ENCODE results near the gene ENDOD1. TPM values are rescaled to one million over a fixed set of nuclear protein-coding genes. Genes with fewer than 3 reads are reported as not detected.

Gene ENDOD1
- total RNA-seq, 4 donors from 2014 or later, result 27.8 to 44.8 (median 35.9) TPM

DNA sequence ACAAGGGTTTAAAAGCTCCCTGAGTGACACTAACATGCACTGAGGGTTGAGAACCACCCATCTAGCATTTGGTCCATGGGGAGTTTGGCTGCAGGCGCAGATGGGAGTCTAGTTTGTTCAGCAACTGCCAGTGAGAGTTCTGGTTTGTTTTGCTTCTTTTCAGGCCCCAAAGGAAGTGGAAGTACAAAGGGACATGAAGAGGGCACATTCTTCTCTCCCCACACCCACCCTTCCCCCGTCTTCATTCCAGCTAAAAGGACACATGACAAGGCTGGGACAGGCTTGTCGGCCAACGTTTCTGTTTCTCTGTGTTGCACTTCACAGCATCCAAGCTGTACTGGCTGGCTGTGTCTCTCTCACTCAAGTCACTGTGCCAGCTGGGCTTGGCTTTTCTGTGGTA lies 8.2 kb upstream of the ENDOD1 start:
- 45 to 74% methylated on average over 4 of the region's 4 CpGs for WGBS, 2 donors
- TF ChIP-seq, protein P1, sequence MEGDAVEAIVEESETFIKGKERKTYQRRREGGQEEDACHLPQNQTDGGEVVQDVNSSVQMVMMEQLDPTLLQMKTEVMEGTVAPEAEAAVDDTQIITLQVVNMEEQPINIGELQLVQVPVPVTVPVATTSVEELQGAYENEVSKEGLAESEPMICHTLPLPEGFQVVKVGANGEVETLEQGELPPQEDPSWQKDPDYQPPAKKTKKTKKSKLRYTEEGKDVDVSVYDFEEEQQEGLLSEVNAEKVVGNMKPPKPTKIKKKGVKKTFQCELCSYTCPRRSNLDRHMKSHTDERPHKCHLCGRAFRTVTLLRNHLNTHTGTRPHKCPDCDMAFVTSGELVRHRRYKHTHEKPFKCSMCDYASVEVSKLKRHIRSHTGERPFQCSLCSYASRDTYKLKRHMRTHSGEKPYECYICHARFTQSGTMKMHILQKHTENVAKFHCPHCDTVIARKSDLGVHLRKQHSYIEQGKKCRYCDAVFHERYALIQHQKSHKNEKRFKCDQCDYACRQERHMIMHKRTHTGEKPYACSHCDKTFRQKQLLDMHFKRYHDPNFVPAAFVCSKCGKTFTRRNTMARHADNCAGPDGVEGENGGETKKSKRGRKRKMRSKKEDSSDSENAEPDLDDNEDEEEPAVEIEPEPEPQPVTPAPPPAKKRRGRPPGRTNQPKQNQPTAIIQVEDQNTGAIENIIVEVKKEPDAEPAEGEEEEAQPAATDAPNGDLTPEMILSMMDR (IDR thresholded peaks at IDR 0.05), result no peak
- TF ChIP-seq POLR2A (IDR thresholded peaks at IDR 0.05), result no peak
- Histone ChIP-seq H3K4me1 (peaks cover 3 to 6% (median 4%) of the 10 kb centered on the region in 3 donors), H3K4me3 (no peak overlapping the region), H3K36me3 (no peaks in the 10 kb centered on the region), H3K27ac (peak overlapping the region in 2 of 4 donors; percentile 42 to 54), H3K27me3 (no peaks in the 10 kb centered on the region), H3K9me3 (no peaks in the 10 kb centered on the region)
- DNase-seq, result no peak
- intact Hi-C loops (cut with DNase I), result no loop called here

GRCh38 chr11:95082576-95083001 lies 7.1 kb upstream of the ENDOD1 start:
- intact Hi-C loops (cut with DNase I), result no loop called here
- 90 to 100% methylated on average over 2 of the region's 2 CpGs for WGBS, 2 donors
- DNase-seq, result no peak
- Histone ChIP-seq H3K27ac (peak overlapping the region in 2 of 4 donors; percentile 15 to 54), H3K4me3 (no peak overlapping the region), H3K27me3 (no peaks in the 10 kb centered on the region), H3K9me3 (no peaks in the 10 kb centered on the region), H3K36me3 (no peaks in the 10 kb centered on the region), H3K4me1 (no peaks in the 10 kb centered on the region)
- no peak for TF ChIP-seq POLR2A (IDR thresholded peaks at IDR 0.05)
- TF ChIP-seq, protein P1 (IDR thresholded peaks at IDR 0.05), result no peak

DNA sequence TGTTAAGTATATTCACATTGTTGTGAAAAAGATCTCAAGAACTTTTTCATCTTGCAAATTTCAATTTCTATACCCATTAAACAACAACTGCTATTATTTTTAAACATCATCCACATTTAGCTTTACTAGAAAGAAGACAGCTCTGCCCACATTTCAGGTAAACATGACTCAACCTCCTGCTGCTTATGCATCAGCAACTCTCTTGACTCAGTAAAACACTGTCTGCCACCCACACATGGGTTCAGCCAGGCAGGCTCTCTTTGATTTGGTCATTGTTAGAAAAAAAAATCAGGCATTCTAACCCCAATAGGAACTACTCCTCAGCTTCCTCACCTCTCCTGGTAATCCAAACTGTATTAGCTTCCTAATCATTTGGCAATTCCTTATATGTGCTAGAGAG lies 5.1 kb upstream of the ENDOD1 start:
- intact Hi-C loops (cut with DNase I), result no loop called here

GRCh38 chr11:95085117-95085816 lies 4.4 kb upstream of the ENDOD1 start:
- Histone ChIP-seq H3K4me3 (no peak overlapping the region), H3K27me3 (no peaks in the 10 kb centered on the region), H3K36me3 (no peaks in the 10 kb centered on the region), H3K27ac (no peak overlapping the region), H3K4me1 (peaks cover 3 to 10% (median 8%) of the 10 kb centered on the region in 3 donors), H3K9me3 (no peaks in the 10 kb centered on the region)
- no peak for DNase-seq
- 81 to 90% methylated on average over 3 of the region's 3 CpGs for WGBS, 2 donors
- no peak for TF ChIP-seq POLR2A (IDR thresholded peaks at IDR 0.05)
- intact Hi-C loops (cut with DNase I), result no loop called here

More for the DNA sequence above, 5.1 kb upstream of the ENDOD1 start:
- Histone ChIP-seq H3K4me3 (no peak overlapping the region), H3K27me3 (no peaks in the 10 kb centered on the region), H3K27ac (no peak overlapping the region), H3K9me3 (no peaks in the 10 kb centered on the region), H3K4me1 (peaks cover 3 to 9% (median 8%) of the 10 kb centered on the region in 3 donors), H3K36me3 (no peaks in the 10 kb centered on the region)
- DNase-seq, result no peak
- TF ChIP-seq POLR2A (IDR thresholded peaks at IDR 0.05), result no peak
- TF ChIP-seq, protein P1 (IDR thresholded peaks at IDR 0.05), result no peak

DNA sequence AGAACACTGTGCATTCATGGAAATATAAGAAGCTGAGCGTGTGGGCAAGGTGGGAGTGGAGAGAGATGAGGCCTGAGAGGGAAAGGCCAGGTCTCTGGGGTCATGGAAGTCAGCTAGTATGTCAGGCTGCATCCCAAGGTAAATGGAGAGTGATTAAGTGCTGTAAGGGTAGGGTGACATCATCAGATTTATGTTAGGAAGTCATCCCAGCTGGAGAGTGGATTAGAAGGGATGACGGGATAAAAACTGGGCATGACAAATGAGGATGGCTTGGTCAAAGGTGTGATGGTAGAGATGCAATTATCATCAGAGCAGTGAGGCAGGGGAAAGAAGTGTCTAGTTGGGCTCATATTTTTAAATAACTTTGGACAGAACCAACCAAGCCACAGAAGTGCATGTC lies 3.5 kb upstream of the ENDOD1 start:
- peaks cover 10 to 19% (median 16%) of the 10 kb centered on the region in 3 donors for H3K4me1 ChIP-seq
- H3K27ac ChIP-seq, result no peak overlapping the region
- H3K4me3 ChIP-seq, result no peak overlapping the region
- intact Hi-C loops (cut with DNase I), result no loop called here
- H3K36me3 ChIP-seq, result no peaks in the 10 kb centered on the region
- DNase-seq, result no peak
- H3K9me3 ChIP-seq, result no peaks in the 10 kb centered on the region
- no peaks in the 10 kb centered on the region for H3K27me3 ChIP-seq
- 80 to 93% methylated on average over 2 of the region's 2 CpGs for WGBS, 2 donors
- TF ChIP-seq, protein P1 (IDR thresholded peaks at IDR 0.05), result no peak
- no peak for TF ChIP-seq POLR2A (IDR thresholded peaks at IDR 0.05)

Data from esophagus squamous epithelium (tissue), 5 donors.